22Rv1 (cell line): ENCODE results near the gene TTLL7.

ENCODE experiments used
- H3K27ac ChIP-seq: fragments of 450-650 bp; 2 replicates; pipeline ENCODE4 v1.5.1; 2017
- CTCF ChIP-seq: fragments of 450-650 bp; IDR thresholded peaks from 2 replicates; pipeline ENCODE4 v1.5.1; 2017; ENCODE audit warnings: mild to moderate bottlenecking
- ZFX ChIP-seq: fragments of 450-650 bp; IDR thresholded peaks from 2 replicates; pipeline ENCODE4 v1.6.1; 2017; ENCODE audit warnings: antibody characterized with exemption, borderline replicate concordance

TTLL7 gene

GRCh38 chr1:83958704-83959103 is 40.2 kb downstream of the TTLL7 start:
- H3K27ac ChIP-seq = no peak overlapping the region
- TF ChIP-seq CTCF (no peak), ZFX (no peak)

GRCh38 chr1:83954166-83954823 is 44.6 kb downstream of the TTLL7 start:
- TF ChIP-seq ZFX (no peak), CTCF (no peak)
- no peak overlapping the region for H3K27ac ChIP-seq

- H3K27ac ChIP-seq = no peak overlapping the region
- TF ChIP-seq ZFX = no peak
- TF ChIP-seq CTCF = no peak
These were observed 48.7 kb downstream of the TTLL7 start for GRCh38 chr1:83950106-83950661.

- H3K27ac ChIP-seq = no peak overlapping the region
- TF ChIP-seq CTCF = no peak; the same call in 1 of the 2 replicates
- TF ChIP-seq ZFX = no peak
These were observed 56.0 kb downstream of the TTLL7 start for GRCh38 chr1:83942914-83943313.

GRCh38 chr1:83934550-83934949 is 64.4 kb downstream of the TTLL7 start:
- TF ChIP-seq ZFX (no peak), CTCF (no peak)
- H3K27ac ChIP-seq = no peak overlapping the region

- TF ChIP-seq ZFX (no peak), CTCF (no peak)
These were observed 66.2 kb downstream of the TTLL7 start for GRCh38 chr1:83932693-83933092.

GRCh38 chr1:83932281-83932680 is 66.7 kb downstream of the TTLL7 start:
- no peak for TF ChIP-seq ZFX
- TF ChIP-seq CTCF = no peak
- H3K27ac ChIP-seq = no peak overlapping the region

More at GRCh38 chr1:83932693-83933092, 66.2 kb downstream of the TTLL7 start:
- H3K27ac ChIP-seq = no peak overlapping the region
